WTC11 (cell line): ENCODE data around the gene MVB12A. TPM values are rescaled to one million over a fixed set of nuclear protein-coding genes. Genes with fewer than 3 reads are reported as not detected.
A peak's percentile ranks its signal among the peaks of the same experiment; 100 is the strongest.

Experiments used
- ATAC-seq: fragments of 200-7000 bp; cut with Tn5 transposase; 2 replicates; pipeline ENCODE4 v1.10.0; 2021; ENCODE audit warnings: mild to moderate bottlenecking, moderate library complexity
- Bru-seq: library from RNA; stranded (reverse); fragments of 400-500 nt; gene quantifications from one replicate; lab custom pipeline; 2021; lab: Mats Ljungman, UMichigan
- CTCF ChIA-PET: fragments of 300-600 bp; sonication (Branson Sonifier 250); formaldehyde crosslinking; loops from one replicate; lab custom pipeline; 2021; ENCODE audit warnings: antibody characterized with exemption; lab: Charles Lee
- POLR2A ChIA-PET: fragments of 350-600 bp; sonication (Branson Sonifier 250); formaldehyde crosslinking; loops from one replicate; lab custom pipeline; 2021; ENCODE audit warnings: antibody characterized with exemption; lab: Charles Lee
- DNase-seq: peaks from one replicate; pipeline ENCODE4 v3.0.0; 2021; ENCODE audit warnings: low spot score
- H3K27ac Mint-ChIP-seq: 2 replicates; pipeline ENCODE4 v1.8.0; 2021; ENCODE audit warnings: mixed read lengths
- H3K27me3 Mint-ChIP-seq: 2 replicates; pipeline ENCODE4 v1.8.0; 2021; ENCODE audit warnings: low read depth, mild to moderate bottlenecking, moderate library complexity, mixed read lengths
- H3K36me3 Mint-ChIP-seq: 2 replicates; pipeline ENCODE4 v1.8.0; 2021; ENCODE audit warnings: mixed read lengths
- H3K4me1 Mint-ChIP-seq: 2 replicates; pipeline ENCODE4 v1.8.0; 2022; ENCODE audit warnings: mixed read lengths
- H3K4me3 Mint-ChIP-seq: 2 replicates; pipeline ENCODE4 v1.8.0; 2021; ENCODE audit warnings: mild to moderate bottlenecking, moderate library complexity, mixed read lengths
- H3K9me3 Mint-ChIP-seq: 2 replicates; pipeline ENCODE4 v1.8.0; 2021; ENCODE audit warnings: mixed read lengths
- CREM ChIP-seq: sonication (generic); formaldehyde crosslinking; IDR thresholded peaks from 2 replicates; pipeline ENCODE4 v1.8.1; 2022; ENCODE audit warnings: mild to moderate bottlenecking, missing genetic modification reagents, moderate library complexity
- GABPB1 ChIP-seq: sonication (generic); formaldehyde crosslinking; IDR thresholded peaks from 2 replicates; pipeline ENCODE4 v1.8.1; 2023; ENCODE audit warnings: mild to moderate bottlenecking, missing genetic modification reagents
- JAZF1 ChIP-seq: fragments of 250-450 bp; sonication (Bioruptor Pico); IDR thresholded peaks from 2 replicates; pipeline ENCODE4 v1.9.0; 2021; ENCODE audit warnings: moderate library complexity, mild to moderate bottlenecking, inconsistent platforms
- MYBL2 ChIP-seq: sonication (generic); formaldehyde crosslinking; IDR thresholded peaks from 2 replicates; pipeline ENCODE4 v1.8.1; 2023; ENCODE audit warnings: mild to moderate bottlenecking, moderate library complexity, missing genetic modification reagents
- NFATC4 ChIP-seq: fragments of 250-450 bp; sonication (Bioruptor Pico); IDR thresholded peaks from 2 replicates; pipeline ENCODE4 v1.9.0; 2021; ENCODE audit warnings: mild to moderate bottlenecking
- NFYB ChIP-seq: sonication (generic); formaldehyde crosslinking; conservative IDR thresholded peaks from 2 replicates; pipeline ENCODE4 v1.8.0; 2022; ENCODE audit warnings: low read depth, missing genetic modification reagents
- NR3C1 ChIP-seq: sonication (generic); formaldehyde crosslinking; conservative IDR thresholded peaks from 2 replicates; pipeline ENCODE4 v1.8.1; 2023; ENCODE audit warnings: low read depth, mild to moderate bottlenecking, missing genetic modification reagents
- SP1 ChIP-seq: sonication (generic); formaldehyde crosslinking; conservative IDR thresholded peaks from 2 replicates; pipeline ENCODE4 v1.8.1; 2022; ENCODE audit warnings: missing genetic modification reagents
- TEAD1 ChIP-seq: sonication (generic); formaldehyde crosslinking; IDR thresholded peaks from 2 replicates; pipeline ENCODE4 v1.8.0; 2022; ENCODE audit warnings: mild to moderate bottlenecking, missing genetic modification reagents
- ZNF121 ChIP-seq: sonication (generic); formaldehyde crosslinking; IDR thresholded peaks from 2 replicates; pipeline ENCODE4 v1.8.0; 2023; ENCODE audit warnings: missing genetic modification reagents
- ZNF671 ChIP-seq: fragments of 250-450 bp; sonication (Bioruptor Pico); IDR thresholded peaks from 2 replicates; pipeline ENCODE4 v1.8.0; 2021; ENCODE audit warnings: mild to moderate bottlenecking
- long read RNA-seq, 3 experiments: library from RNA in 1 of 3; library from capped mRNA in 1 of 3; library from polyadenylated mRNA in 1 of 3; unstranded in 2 of 3; stranded (forward) in 1 of 3; transcript quantifications; one replicate each; pipeline ENCODE4 v2.0.0, GENCODE V29; 2021
- total RNA-seq: library from RNA; stranded (reverse); gene quantifications from 3 replicates; pipeline ENCODE4 v1.2.3, GENCODE V29; 2021
- TF ChIP-seq, protein P1 (sequence below): sonication (generic); formaldehyde crosslinking; IDR thresholded peaks from 2 replicates; pipeline ENCODE4 v1.8.0; 2022; ENCODE audit warnings: mild to moderate bottlenecking, missing genetic modification reagents
- TF ChIP-seq, protein P2 (sequence below): fragments of 250-450 bp; sonication (Bioruptor Pico); IDR thresholded peaks from 2 replicates; pipeline ENCODE4 v1.9.0; 2021; ENCODE audit warnings: mild to moderate bottlenecking
- TF ChIP-seq, protein P3 (sequence below): sonication (generic); formaldehyde crosslinking; IDR thresholded peaks from 2 replicates; pipeline ENCODE4 v1.8.1; 2023; ENCODE audit warnings: mild to moderate bottlenecking, missing genetic modification reagents, moderate library complexity
- TF ChIP-seq, protein P4 (sequence below): fragments of 250-450 bp; sonication (Bioruptor Pico); conservative IDR thresholded peaks from 2 replicates; pipeline ENCODE4 v1.9.0; 2021; ENCODE audit warnings: mild to moderate bottlenecking
- TF ChIP-seq, protein P5 (sequence below): sonication (generic); formaldehyde crosslinking; IDR thresholded peaks from 2 replicates; pipeline ENCODE4 v1.8.0; 2022; ENCODE audit warnings: mild to moderate bottlenecking, missing genetic modification reagents
- TF ChIP-seq, protein P6 (sequence below): sonication (generic); formaldehyde crosslinking; IDR thresholded peaks from 2 replicates; pipeline ENCODE4 v1.8.0; 2023; ENCODE audit warnings: missing genetic modification reagents, mild to moderate bottlenecking, borderline replicate concordance
- TF ChIP-seq, protein P7 (sequence below): sonication (generic); formaldehyde crosslinking; IDR thresholded peaks from 2 replicates; pipeline ENCODE4 v1.8.1; 2023; ENCODE audit warnings: mild to moderate bottlenecking, moderate library complexity, missing genetic modification reagents

Gene MVB12A
- total RNA-seq = 58.7 to 78.6 TPM (median 70.8 TPM) in 3 replicates
- Bru-seq, nascent RNA = percentile 48 among the genes with signal in this experiment
- long read RNA-seq, experiment 1, transcript MVB12A-201 (9 exons, 2,223 nt) = major isoform, 76 of 93 reads
- long read RNA-seq, experiment 1, partial matches to known transcripts = 3 of 93 reads
- long read RNA-seq, experiment 1, other reads (novel, unspliced or antisense) = 8 of 93 reads
- long read RNA-seq, experiment 2, transcript MVB12A-201 (9 exons, 2,223 nt) = major isoform, 48 of 66 reads
- long read RNA-seq, experiment 2, partial matches to known transcripts = 4 of 66 reads
- long read RNA-seq, experiment 2, other reads (novel, unspliced or antisense) = 13 of 66 reads
- long read RNA-seq, experiment 3, transcript MVB12A-201 (9 exons, 2,223 nt) = major isoform, 54 of 65 reads
- long read RNA-seq, experiment 3, partial matches to known transcripts = 3 of 65 reads
- long read RNA-seq, experiment 3, other reads (novel, unspliced or antisense) = 7 of 65 reads

DNA sequence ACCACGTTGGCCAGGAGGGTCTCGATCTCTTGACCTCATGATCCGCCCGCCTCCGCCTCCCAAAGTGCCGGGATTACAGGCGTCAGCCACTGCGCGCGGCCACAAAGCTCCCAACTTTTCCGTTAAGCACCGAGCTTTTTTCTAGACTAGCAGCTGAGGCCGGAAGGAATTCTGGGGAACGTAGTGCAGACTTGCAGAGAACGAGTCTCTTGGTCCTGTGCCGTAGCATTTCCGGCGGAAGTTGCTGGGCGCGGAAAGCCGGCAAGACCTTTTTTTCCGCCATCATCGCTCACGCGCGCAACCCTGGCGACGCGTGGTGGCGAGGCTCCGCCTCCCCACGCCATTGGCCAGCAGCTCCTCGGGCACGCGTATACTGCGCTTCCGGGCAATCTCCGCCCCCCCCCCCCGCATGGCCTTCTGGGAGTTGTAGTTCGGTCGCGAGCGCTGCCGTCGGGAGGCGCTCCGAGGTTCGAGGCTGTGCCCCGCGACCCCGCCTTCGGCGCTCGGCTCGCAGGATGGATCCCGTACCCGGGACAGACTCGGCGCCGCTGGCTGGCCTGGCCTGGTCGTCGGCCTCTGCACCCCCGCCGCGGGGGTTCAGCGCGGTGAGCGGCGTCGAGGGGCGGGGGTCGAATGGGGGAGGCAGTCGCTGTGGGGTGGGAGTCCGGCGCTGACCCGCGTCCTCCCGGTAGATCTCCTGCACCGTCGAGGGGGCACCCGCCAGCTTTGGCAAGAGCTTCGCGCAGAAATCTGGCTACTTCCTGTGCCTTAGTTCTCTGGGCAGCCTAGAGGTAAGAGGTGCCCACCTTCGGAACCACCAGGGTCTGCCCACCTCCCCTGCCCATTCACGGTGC lies at the start of gene MVB12A:
MVB12A (plus strand) TSS at position 427 of the 854 bp plus-strand sequence; CDS start at position 516, 89 bp downstream.
- H3K27ac Mint-ChIP-seq = peak within 1 kb of the TSS; percentile 99
- ChIA-PET POLR2A (interaction anchor here (0.6 to 1.8 kb wide), 7 partner anchors 14 to 440 kb away, joined by 3 to 27 read pairs (median 3); partner anchors contain the start of genes BST2 and RPL18A), CTCF (interaction anchor here (0.7 to 2.7 kb wide), 26 partner anchors 9 to 355 kb away, joined by 3 to 17 read pairs (median 4); partner anchors contain the start of genes BST2, CCDC194, DDA1 and SLC27A1)
- peak; percentile 97 for DNase-seq
- H3K4me1 Mint-ChIP-seq = peaks cover 41% of the 10 kb centered on the region
- peaks cover 23% of the 10 kb centered on the region for H3K27me3 Mint-ChIP-seq
- peak within 1 kb of the TSS; percentile 83 for H3K4me3 Mint-ChIP-seq
- peak; percentile 87 for ATAC-seq
- H3K9me3 Mint-ChIP-seq = no peaks in the 10 kb centered on the region
- peaks cover 4% of the 10 kb centered on the region for H3K36me3 Mint-ChIP-seq
- TF ChIP-seq CREM (CRISPR knock-in tag) (0 out of 2 replicates have a peak, but pooled peaks have one; percentile 27), MYBL2 (CRISPR knock-in tag) (no peak), ZNF671 (CRISPR knock-in tag) (no peak), NFATC4 (CRISPR knock-in tag) (no peak), ZNF121 (CRISPR knock-in tag) (0 out of 2 replicates have a peak, but pooled peaks have one; percentile 31), NR3C1 (CRISPR knock-in tag) (0 out of 2 replicates have a peak, but pooled peaks have one; percentile 56), JAZF1 (CRISPR knock-in tag) (no peak), SP1 (CRISPR knock-in tag) (peak; percentile 94), TEAD1 (CRISPR knock-in tag) (peak; percentile 59; the same call in 1 of the 2 replicates), GABPB1 (peak; percentile 78), NFYB (CRISPR knock-in tag) (peak; percentile 75)
- TF ChIP-seq, protein P1, sequence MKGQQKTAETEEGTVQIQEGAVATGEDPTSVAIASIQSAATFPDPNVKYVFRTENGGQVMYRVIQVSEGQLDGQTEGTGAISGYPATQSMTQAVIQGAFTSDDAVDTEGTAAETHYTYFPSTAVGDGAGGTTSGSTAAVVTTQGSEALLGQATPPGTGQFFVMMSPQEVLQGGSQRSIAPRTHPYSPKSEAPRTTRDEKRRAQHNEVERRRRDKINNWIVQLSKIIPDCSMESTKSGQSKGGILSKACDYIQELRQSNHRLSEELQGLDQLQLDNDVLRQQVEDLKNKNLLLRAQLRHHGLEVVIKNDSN (CRISPR knock-in tag) = peak; percentile 70; the same call in 1 of the 2 replicates
- TF ChIP-seq, protein P2, sequence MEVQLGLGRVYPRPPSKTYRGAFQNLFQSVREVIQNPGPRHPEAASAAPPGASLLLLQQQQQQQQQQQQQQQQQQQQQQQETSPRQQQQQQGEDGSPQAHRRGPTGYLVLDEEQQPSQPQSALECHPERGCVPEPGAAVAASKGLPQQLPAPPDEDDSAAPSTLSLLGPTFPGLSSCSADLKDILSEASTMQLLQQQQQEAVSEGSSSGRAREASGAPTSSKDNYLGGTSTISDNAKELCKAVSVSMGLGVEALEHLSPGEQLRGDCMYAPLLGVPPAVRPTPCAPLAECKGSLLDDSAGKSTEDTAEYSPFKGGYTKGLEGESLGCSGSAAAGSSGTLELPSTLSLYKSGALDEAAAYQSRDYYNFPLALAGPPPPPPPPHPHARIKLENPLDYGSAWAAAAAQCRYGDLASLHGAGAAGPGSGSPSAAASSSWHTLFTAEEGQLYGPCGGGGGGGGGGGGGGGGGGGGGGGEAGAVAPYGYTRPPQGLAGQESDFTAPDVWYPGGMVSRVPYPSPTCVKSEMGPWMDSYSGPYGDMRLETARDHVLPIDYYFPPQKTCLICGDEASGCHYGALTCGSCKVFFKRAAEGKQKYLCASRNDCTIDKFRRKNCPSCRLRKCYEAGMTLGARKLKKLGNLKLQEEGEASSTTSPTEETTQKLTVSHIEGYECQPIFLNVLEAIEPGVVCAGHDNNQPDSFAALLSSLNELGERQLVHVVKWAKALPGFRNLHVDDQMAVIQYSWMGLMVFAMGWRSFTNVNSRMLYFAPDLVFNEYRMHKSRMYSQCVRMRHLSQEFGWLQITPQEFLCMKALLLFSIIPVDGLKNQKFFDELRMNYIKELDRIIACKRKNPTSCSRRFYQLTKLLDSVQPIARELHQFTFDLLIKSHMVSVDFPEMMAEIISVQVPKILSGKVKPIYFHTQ (CRISPR knock-in tag) = no peak
- TF ChIP-seq, protein P3, sequence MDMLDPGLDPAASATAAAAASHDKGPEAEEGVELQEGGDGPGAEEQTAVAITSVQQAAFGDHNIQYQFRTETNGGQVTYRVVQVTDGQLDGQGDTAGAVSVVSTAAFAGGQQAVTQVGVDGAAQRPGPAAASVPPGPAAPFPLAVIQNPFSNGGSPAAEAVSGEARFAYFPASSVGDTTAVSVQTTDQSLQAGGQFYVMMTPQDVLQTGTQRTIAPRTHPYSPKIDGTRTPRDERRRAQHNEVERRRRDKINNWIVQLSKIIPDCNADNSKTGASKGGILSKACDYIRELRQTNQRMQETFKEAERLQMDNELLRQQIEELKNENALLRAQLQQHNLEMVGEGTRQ (CRISPR knock-in tag) = peak; percentile 59
- TF ChIP-seq, protein P4, sequence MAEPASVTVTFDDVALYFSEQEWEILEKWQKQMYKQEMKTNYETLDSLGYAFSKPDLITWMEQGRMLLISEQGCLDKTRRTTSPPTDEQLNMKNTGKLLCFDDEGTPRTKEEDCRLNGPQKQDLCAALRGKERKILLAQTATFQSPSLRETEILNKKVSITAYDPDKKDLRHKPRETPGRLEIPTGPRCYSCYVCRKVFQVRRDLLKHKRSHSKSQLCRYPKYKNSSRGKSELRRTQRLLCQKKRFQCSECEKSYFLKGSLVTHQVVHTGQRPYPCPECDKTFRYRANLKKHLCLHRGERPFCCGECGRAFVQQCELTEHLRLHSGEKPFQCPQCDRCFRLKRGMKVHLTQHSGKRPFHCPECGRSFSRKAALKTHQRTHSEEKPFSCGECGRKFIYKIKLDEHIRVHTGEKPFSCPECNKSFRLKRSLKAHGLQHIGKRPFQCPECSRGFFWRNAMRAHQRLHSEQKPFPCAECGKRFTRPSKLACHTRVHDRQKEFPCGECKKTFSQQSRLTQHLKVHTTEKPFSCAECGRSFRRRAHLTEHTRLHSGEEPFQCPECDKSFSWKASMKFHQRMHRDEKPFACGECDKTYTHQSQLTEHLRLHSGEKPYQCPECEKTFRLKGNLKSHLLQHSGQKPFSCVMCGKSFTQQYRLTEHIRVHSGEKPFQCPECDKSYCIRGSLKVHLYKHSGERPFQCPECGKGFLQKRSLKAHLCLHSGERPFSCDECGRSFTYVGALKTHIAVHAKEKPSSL (CRISPR knock-in tag) = no peak
- TF ChIP-seq, protein P5, sequence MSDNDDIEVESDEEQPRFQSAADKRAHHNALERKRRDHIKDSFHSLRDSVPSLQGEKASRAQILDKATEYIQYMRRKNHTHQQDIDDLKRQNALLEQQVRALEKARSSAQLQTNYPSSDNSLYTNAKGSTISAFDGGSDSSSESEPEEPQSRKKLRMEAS = peak; percentile 75
- TF ChIP-seq, protein P6, sequence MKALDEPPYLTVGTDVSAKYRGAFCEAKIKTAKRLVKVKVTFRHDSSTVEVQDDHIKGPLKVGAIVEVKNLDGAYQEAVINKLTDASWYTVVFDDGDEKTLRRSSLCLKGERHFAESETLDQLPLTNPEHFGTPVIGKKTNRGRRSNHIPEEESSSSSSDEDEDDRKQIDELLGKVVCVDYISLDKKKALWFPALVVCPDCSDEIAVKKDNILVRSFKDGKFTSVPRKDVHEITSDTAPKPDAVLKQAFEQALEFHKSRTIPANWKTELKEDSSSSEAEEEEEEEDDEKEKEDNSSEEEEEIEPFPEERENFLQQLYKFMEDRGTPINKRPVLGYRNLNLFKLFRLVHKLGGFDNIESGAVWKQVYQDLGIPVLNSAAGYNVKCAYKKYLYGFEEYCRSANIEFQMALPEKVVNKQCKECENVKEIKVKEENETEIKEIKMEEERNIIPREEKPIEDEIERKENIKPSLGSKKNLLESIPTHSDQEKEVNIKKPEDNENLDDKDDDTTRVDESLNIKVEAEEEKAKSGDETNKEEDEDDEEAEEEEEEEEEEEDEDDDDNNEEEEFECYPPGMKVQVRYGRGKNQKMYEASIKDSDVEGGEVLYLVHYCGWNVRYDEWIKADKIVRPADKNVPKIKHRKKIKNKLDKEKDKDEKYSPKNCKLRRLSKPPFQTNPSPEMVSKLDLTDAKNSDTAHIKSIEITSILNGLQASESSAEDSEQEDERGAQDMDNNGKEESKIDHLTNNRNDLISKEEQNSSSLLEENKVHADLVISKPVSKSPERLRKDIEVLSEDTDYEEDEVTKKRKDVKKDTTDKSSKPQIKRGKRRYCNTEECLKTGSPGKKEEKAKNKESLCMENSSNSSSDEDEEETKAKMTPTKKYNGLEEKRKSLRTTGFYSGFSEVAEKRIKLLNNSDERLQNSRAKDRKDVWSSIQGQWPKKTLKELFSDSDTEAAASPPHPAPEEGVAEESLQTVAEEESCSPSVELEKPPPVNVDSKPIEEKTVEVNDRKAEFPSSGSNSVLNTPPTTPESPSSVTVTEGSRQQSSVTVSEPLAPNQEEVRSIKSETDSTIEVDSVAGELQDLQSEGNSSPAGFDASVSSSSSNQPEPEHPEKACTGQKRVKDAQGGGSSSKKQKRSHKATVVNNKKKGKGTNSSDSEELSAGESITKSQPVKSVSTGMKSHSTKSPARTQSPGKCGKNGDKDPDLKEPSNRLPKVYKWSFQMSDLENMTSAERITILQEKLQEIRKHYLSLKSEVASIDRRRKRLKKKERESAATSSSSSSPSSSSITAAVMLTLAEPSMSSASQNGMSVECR (CRISPR knock-in tag) = no peak; the same call in 1 of the 2 replicates
- TF ChIP-seq, protein P7, sequence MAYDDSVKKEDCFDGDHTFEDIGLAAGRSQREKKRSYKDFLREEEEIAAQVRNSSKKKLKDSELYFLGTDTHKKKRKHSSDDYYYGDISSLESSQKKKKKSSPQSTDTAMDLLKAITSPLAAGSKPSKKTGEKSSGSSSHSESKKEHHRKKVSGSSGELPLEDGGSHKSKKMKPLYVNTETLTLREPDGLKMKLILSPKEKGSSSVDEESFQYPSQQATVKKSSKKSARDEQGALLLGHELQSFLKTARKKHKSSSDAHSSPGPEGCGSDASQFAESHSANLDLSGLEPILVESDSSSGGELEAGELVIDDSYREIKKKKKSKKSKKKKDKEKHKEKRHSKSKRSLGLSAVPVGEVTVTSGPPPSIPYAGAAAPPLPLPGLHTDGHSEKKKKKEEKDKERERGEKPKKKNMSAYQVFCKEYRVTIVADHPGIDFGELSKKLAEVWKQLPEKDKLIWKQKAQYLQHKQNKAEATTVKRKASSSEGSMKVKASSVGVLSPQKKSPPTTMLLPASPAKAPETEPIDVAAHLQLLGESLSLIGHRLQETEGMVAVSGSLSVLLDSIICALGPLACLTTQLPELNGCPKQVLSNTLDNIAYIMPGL (CRISPR knock-in tag) = peak; percentile 20; the same call in 1 of the 2 replicates
